NCI-H82 treated with DMSO at 0.1 percent for 48 hours (cell line): ENCODE data around the gene ACBD6.

Source experiments
- DNase-seq: peaks from one replicate; lab custom pipeline; 2025; ENCODE audit not compliant: unreplicated experiment; lab: John Stamatoyannopoulos, UW

ACBD6 gene

DNA sequence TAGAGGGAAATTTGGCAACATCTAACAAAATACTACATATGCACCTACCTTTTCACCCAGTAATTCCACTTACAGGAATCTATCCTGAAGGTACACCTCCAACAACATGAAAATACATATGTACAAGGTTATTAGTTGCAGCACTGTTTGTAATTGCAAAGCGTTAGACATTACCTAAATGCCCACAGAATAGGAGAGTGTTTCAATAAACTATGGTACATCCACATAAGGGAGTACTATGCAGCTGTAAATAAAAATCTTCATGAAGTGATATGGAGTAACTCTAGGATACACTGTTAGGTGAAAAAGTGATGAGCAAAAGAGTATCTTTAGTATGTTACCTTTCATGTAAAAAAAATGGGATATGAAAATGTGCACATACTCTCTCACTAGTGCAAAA, 126.1 kb downstream of the ACBD6 start:
- no peak for DNase-seq

DNA sequence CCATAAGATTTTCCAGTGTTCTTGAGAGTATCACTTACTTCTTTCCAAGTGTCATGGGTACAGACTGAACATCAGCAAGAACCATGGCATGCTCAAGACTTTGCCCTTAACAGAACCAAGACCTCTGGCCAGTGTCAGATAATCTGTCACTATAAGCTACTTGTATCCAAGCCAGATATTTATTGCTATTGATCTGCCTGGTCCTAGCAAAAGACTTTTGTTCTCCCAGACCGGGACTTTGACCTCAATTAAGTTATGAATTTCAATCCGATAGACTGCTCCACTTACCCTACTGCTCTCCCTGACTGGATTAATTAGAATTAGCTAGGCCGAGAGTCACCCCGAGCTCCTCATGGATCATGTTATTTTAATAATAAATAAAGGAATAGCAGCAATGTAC, 129.6 kb downstream of the ACBD6 start:
- DNase-seq, result peak; percentile 65

DNA sequence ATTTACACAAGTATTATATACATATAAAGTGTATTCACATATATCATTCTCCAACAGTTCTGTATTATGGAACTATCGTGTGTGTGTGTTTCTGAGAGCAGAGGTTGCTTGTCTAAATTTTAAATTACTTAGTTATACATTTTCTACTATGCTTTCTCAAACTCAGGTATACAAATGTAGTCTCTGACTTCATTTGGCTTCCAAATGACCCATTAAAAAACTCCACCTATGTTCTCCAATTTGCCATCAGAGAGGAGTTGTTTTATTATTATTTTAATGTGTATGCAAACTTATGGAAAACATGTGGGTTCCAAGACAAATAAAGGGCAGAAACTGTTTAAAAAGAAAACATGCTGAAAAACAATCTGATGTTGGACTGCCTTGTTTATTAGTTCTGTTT, 131.8 kb downstream of the ACBD6 start:
- no peak for DNase-seq

DNA sequence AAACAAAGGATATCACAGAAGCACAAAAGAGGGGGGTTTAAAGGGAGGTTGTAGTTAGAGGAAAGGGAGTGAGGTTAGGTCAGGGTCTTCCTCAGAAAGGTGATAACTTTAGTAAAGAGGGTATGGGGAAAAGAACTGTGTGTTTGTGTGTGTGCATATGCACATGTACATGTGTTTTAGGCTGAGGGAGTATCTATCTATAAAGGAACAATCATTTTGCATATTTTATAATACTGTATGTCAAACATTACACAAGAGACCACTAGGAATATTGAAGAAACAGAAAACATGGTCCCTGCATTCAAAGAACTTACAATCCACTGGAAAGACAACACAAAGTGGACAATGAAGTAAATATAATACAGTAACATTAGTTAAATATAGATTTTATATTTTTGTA, 132.2 kb downstream of the ACBD6 start:
- no peak for DNase-seq

DNA sequence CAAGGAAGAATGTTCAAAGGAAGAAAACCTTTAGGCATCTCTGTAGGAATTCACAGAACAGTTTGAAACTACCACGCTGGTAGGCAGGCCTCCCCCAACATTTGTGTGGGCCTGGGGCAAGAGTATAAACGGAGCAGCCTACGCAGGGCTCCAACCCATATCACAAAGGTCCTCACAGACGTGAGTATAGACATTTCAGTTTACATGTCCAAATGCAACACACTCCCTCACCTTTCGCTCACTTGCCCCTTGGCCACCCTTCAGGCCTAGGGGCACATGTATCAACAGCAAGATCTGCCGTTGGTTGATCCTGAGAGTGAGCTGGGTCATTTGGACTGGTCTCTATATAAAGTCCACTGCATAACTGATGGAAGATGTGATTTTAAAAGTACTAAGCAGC, 133.3 kb downstream of the ACBD6 start:
- no peak for DNase-seq

DNA sequence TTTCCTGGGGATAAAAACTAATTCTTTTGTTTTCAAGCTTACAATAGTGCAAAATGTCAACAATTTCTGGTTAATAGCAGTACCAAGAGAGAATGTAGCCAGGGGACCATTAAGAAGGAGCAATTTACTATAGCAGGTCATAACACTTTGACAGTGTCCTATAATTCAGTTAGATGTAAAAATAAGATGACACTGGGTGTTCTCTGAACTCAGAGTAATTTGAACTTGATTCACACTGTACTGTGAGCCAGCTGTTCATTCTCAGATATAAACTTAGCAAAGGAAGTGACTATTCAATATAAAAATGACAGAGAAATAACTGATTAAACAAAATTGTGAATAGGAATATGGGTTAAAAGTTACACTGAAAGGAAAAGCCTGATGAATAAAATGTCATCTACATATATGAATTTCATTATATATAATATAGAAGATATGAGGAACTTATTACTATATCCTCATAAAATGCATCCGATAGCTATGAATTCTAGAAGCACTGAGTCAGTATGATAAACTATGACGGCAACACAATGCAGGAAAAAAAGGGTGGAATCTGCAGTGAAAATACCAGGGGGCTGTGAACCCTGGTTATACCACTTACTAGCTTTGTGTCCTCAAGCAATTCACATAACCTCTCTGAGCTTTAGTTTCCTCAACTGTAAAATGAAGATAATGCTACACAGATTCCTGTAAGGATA, 135.9 kb downstream of the ACBD6 start:
- DNase-seq, result no peak

DNA sequence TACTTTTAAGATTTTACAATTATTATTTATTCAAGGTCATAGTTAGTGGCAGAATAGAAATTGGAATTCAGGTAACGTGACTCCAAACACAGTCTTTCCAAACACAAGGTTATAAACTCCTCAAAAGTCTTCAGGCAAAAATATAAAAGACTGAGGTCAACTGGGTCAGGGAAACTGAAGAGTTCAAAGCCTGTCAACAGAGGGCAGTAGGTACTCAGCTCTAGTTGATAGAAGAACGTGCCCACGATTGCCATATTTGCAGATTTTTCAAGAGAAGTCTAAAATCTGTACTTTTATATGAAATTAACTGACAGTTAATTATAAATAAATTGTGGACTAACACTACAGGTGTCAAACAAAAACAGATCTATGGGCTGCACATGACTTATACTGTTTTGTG, 137.3 kb downstream of the ACBD6 start:
- DNase-seq, result peak; percentile 23

DNA sequence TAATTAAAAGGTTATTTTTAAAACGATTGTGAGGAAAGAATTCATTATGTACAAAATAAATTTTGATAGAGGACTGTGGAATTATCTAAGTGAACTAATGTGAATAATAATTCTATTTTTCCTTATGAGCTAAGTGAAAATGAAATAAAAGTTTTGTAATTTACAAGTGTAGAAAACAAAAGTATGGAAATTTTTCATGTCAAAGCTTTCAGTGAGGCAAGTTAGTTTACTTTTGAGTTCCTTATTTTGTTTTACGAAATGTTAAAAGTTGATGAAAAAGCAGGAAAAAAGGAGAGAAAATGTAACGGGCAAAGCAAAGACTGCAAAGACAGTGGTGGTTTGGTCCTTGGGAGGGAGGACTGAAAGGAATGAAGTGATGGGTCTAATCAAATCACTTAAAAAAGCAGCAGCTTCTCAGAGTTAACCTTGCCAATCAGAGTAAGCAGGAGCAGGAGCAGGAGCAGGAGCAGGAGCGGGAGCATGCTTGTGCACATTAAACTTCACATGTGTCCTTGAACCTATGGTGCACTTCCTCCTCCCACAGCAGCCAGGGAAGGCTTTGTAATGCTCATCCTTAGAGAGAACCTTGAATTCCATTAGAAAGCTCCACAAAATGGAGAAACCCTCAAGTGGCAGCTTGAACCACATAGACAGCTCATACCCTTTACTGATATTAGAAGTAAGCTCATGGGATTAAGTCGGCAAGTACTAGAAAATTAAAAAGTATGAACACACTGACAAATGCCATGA, 139.0 kb downstream of the ACBD6 start:
- peak; percentile 70 for DNase-seq

DNA sequence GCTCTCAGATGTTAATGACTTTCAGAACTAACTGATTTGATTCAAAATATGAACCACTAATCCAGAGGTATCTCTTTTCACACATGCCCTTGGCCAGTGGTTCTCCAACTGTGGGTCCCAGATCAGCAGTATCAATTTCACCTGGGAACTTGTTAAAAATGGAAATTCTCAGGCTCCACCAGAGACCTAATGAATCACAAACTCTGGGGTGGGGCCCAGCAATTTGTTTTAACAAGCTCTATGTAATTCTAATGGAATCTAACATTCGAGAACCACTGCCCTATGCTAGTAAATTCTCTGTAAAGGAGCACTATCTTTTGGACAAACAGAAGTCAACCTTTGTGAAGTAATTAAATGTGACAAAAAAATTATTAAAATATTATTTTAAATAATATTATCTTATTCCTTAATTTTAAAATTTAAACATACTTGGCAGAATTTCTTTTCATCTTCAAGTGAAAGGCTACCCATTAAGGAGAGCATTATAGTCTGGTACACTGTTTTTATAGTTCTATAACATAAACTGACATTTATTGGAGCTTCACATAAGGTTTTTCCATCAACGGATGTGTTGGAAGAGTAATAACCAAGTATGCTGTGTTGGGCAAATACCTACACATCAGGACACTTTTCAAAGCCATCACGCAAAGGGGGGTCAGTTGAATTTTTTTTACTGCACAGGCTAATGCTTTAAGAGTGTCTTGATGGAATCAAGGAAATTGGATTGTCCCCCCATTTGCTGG, 141.9 kb downstream of the ACBD6 start:
- peak; percentile 38 for DNase-seq

DNA sequence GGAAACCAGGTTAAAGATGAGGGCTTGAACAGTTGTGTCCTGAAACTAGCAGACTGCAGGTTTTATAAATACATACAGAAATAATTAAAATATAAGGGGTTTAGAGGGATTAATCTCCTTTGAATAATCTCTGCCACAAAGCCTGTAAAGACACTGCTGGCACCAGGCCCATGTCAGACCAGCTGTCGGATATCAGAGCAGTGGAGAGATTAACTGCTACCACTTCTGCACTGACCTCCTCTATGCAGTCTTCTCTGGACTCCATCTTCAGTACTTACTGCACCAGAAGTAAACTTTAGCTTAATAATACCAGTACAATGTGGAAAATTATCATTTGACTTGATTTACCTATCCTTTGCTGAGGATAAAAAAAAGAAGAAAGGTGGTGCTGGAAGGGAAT, 143.7 kb downstream of the ACBD6 start:
- DNase-seq, result peak; percentile 96

DNA sequence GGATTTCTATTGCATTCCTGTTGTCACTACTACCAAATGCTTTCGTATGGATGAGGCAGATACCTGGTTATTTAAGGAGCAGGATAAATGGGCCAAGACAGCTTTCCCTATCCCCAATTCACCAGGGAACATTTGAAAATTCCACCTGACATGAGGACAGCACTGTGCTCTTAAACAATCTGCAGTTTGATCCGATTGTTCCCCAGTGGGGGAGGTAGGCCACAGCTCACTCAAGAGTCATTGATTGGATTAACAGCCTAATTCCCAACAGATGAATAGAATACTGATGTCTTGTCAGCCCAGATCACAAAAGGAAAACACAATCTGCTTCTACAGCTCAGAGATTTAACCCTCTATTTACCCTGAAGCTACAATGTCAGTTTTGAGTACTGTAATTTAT, 148.4 kb downstream of the ACBD6 start:
- DNase-seq, result peak; percentile 100

DNA sequence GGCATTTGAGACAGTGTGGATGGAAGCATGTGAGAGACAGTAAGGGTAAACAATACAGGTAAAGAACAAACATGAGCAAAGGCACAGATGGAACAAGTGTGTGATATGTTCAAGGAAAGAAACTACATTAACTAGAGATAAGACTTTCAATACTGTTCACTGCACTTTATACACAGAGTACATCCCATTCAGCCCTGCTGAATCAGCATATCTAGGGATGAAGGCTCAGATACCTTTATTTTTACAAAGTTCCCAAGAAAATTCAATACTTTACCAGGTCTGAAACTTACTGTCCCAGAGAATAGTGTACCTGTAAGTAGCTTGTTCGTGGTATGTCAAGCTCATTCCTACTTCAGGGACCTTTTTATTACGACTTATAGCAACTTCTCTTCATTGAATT, 149.8 kb downstream of the ACBD6 start:
- DNase-seq, result peak; percentile 38

DNA sequence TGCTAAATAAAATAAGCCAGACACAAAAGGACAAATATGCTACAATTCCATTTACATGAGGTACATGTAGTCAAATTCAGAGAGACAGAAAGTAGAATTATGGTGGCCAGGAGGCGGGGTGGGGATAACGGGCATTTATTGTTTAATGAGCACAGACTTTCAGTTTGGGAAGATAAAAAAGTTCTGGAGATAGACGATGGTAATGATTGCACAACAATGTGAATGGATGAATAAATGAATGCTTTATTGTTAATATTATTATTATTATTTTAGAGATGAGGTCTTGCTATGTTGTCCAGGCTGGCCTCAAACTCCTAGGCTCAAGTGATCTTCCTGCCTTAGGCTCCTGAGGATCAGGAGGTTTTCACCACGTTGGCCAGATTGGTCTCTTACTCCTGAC, 150.4 kb downstream of the ACBD6 start:
- no peak for DNase-seq

DNA sequence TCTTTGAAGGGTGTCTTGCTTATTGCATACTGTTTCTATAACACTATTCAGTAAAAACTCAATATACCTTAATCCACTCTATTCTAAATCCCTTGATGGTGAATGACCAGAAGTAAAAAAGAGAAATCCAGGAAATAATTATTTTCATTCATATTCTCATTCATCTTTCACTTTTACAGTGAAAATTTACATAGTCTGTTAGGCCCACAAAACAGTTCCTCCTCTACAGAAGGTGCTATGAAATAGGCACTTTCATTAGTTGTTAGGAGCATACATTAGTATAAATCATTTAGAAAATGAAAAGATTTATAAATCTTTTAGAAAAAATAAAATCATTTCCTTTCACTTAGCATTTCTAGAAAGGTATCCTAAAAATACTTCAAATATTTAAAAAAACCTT, 157.2 kb downstream of the ACBD6 start:
- DNase-seq, result no peak

DNA sequence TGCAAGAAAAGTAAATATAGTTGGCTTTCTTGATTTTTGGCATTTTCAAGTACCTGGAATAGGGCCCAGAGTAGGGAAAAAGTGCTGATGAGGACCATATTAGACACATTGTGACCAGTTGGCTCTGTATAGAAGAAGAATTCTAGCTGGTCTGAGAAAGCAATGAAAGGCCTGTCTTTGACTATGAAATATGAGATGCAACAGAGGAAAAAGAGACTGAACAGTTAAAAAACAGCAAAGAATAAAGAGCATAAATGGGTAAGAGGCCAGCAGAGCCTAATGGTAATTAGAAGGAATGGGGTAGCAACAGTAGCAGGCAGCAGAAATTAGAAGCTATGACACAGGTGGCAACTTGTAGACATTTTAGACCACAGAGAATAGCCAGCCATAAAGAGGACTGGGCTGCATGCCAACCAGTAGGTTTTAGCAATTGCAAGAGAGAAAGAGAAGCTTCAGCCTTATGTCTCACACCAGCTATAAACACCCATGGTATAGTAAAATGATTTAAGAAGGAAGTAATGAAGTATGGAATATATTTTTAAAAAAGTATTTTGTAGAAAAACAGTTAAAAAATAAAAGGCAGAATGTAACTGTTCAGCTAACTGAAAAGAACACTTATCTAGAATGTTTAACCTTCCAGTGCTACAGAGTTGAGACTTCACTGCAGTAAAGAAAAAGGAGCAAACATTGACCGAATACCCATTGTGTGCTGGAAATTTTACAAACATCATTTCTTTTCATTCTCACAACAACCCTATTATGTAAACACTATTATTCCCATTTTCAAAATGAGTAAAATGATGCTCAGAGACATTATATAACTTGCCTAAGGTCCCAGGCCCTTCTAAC, 158.2 kb downstream of the ACBD6 start:
- DNase-seq, result peak; percentile 90

DNA sequence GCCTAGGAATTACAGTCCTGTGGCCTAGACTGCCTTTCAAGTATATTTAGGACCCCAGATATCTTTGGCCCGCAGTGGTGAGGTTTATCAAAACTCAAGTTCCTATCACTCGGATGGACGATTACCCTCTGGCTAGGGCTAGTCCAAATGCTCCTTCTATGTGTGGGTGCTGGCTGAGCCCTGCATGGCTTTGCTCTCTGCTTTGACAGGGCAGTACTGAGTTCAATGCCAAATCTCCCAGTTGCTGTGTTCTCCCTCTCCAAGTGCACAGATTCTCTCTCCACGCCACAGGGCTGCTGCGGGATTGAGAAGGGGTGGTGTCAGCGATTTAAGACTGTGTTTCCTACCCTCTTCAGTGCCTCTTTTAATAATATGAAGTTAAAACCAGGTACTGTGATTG, 175.3 kb downstream of the ACBD6 start:
- DNase-seq, result no peak

DNA sequence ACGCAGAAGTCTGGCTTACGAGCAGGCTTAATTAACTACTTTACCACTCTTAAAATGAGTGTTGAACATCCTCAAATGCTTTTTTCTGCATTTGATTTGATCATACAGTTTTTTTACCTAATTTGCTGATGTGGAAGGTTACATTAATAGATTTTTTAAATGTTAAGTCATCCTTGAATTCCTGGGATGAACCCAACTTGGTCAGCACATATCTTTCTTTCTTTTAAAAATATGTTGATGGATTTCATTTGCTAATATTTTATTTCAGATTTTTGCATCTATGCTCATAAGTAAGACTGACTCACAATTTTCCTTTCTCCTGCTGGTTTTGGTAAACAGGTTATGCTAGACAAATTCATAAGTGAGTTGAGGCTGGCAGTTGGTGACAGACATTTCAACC, 189.5 kb downstream of the ACBD6 start:
- no peak for DNase-seq

DNA sequence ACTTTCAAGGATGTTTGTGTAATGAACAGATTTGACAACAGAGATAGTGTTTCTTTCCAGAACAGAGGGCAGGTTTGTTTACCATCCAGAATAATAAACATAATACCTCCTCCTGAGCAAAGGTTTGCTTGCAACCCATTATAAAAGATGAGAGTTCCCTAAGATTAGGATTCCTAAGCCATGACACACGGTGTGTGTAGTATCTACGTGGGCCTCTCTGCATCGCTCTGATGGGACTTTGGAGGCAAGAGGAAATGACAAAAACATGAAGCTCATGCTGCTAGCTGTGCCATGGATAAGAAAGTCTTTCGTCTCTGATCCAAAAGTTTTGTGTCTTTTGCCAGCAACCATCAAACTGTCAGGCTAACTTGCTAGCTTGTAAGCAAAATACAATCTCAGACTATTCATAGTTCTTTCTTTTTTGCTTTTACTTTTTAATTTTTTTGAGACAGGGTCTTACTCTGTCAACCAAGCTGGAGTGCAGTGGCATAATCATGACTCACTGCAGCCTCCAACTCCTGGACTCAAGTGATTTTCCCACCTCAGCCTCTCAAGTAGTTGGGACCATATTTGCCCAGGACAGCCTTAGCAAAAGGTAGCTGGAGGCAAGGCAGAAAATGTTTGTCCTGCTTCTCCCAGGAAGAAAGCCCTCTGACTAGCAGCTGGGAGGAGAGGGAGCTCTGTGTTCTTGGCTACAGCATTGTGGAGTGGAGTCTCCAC, 191.2 kb downstream of the ACBD6 start:
- no peak for DNase-seq

DNA sequence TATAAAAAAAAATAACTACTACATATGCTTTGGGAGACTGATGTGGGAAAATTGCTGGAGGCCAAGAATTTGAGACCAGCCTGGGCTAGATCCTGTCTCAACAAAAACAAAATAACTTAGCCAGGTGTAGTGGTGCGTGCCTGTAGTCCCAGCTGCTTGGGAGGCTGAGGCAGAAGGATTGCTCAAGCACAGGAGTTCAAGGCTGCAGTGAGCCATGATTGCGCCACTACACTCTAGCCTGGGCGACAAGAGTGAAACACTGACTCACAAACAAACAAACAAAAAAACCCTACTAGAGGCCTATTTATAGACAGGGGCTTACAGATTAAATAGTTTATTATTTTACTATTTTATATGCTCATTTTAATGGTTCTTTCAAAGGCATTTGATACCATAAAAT, 192.3 kb downstream of the ACBD6 start:
- DNase-seq, result no peak

DNA sequence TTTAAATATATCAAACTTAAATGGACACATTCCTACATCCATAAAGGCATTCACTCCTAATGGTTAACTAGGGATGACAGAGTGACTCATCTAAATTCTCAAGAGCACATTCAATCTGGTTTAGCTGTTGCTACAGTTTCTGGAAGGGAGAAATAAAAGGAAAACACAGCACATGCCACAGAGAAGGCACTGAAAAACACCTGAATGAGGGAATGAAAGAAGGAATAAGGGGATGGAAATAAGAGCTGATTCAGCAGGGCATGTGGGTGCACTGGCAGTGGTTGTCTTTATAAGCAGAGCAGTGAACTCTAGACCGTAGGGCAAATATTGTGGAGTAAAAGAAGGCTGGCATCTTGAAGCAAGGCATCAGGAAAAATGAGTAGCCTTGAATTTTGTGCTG, 193.0 kb downstream of the ACBD6 start:
- DNase-seq, result no peak
